Measurements from ENCODE around the gene MRPL39.

DNA sequence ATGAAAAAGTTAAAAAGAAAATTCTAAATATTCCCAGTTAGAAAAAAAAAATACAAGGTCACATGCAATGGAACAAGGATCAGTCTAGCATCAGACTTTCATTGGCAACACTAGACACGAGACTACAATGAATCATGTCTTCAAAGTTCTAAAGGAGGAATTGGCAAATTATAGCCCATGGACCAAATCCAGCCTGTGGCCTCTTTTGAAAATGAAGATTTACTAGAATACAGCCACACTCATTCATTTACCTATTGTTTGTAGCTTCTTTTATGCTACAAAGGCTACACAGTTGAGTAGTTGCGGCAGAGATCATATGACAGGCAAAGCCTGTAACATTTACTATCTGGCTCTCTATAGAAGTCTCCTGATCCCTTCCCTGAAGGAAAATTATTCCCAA lies 71.4 kb downstream of the MRPL39 start:
- TF ChIP-seq, protein P1, sequence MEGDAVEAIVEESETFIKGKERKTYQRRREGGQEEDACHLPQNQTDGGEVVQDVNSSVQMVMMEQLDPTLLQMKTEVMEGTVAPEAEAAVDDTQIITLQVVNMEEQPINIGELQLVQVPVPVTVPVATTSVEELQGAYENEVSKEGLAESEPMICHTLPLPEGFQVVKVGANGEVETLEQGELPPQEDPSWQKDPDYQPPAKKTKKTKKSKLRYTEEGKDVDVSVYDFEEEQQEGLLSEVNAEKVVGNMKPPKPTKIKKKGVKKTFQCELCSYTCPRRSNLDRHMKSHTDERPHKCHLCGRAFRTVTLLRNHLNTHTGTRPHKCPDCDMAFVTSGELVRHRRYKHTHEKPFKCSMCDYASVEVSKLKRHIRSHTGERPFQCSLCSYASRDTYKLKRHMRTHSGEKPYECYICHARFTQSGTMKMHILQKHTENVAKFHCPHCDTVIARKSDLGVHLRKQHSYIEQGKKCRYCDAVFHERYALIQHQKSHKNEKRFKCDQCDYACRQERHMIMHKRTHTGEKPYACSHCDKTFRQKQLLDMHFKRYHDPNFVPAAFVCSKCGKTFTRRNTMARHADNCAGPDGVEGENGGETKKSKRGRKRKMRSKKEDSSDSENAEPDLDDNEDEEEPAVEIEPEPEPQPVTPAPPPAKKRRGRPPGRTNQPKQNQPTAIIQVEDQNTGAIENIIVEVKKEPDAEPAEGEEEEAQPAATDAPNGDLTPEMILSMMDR (IDR thresholded peaks at IDR 0.05) = no peak
- TF ChIP-seq POLR2A (IDR thresholded peaks at IDR 0.05) (no peak), EP300 (IDR thresholded peaks at IDR 0.05) (no peak)
